Adrenal gland (tissue), 5 donors: ENCODE results near the gene VASH1.

Experiments
- POLR2A ChIP-seq, 2 donors: fragments of 450-650 bp; IDR thresholded peaks; one replicate each; pipeline ENCODE4 v1.6.1; 2017; ENCODE audit warnings: antibody characterized with exemption in 2 of 2, mild to moderate bottlenecking in 2 of 2, moderate library complexity in 1 of 2
- TF ChIP-seq, protein P1 (sequence below), 6 experiments: fragments of 450-650 bp in 4 of 6; fragments of 200-600 bp in 2 of 6; sonication (generic) in 1 of 6; IDR thresholded peaks; 1 replicate in 5 of 6; 2 replicates in 1 of 6; pipeline versions ENCODE4 v1.5.1 to v1.8.0; 2016 to 2021; ENCODE audit warnings: antibody characterized with exemption in 6 of 6, mild to moderate bottlenecking in 2 of 6, moderate library complexity in 1 of 6
- donor health status: DM: no; HTN: no; CAD: no.

GRCh38 chr14:76777721-76778120 is 16.5 kb downstream of the VASH1 start:
- TF ChIP-seq, protein P1, sequence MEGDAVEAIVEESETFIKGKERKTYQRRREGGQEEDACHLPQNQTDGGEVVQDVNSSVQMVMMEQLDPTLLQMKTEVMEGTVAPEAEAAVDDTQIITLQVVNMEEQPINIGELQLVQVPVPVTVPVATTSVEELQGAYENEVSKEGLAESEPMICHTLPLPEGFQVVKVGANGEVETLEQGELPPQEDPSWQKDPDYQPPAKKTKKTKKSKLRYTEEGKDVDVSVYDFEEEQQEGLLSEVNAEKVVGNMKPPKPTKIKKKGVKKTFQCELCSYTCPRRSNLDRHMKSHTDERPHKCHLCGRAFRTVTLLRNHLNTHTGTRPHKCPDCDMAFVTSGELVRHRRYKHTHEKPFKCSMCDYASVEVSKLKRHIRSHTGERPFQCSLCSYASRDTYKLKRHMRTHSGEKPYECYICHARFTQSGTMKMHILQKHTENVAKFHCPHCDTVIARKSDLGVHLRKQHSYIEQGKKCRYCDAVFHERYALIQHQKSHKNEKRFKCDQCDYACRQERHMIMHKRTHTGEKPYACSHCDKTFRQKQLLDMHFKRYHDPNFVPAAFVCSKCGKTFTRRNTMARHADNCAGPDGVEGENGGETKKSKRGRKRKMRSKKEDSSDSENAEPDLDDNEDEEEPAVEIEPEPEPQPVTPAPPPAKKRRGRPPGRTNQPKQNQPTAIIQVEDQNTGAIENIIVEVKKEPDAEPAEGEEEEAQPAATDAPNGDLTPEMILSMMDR (IDR thresholded peaks at IDR 0.05), result no peak
- TF ChIP-seq POLR2A (IDR thresholded peaks at IDR 0.05), result no peak
